Measurements from ENCODE around the gene TEX11. TPM values are rescaled to one million over a fixed set of nuclear protein-coding genes. Genes with fewer than 3 reads are reported as not detected.
"Not testable (repeated sequence)": the region's sequence is repeated elsewhere in the genome, so short reads cannot be mapped to it uniquely, and the experiment has no call there.

TEX11 gene
- total and polyA plus RNA-seq, 10 of the 15 experiments (the other 5 are each of a cell fraction or from before 2014, with no cell fraction given) = not detected

GRCh38 chrX:70755850-70756249 lies 152.7 kb downstream of the TEX11 start (continued):
- TF ChIP-seq CBFB (IDR thresholded peaks at IDR 0.05; ENCODE audit: low read depth) (no peak), CHD2 (IDR thresholded peaks at IDR 0.05; ENCODE audit: borderline replicate concordance, low read depth, low read length) (no peak), TARDBP (IDR thresholded peaks at IDR 0.05; ENCODE audit: borderline replicate concordance) (no peak)

DNA sequence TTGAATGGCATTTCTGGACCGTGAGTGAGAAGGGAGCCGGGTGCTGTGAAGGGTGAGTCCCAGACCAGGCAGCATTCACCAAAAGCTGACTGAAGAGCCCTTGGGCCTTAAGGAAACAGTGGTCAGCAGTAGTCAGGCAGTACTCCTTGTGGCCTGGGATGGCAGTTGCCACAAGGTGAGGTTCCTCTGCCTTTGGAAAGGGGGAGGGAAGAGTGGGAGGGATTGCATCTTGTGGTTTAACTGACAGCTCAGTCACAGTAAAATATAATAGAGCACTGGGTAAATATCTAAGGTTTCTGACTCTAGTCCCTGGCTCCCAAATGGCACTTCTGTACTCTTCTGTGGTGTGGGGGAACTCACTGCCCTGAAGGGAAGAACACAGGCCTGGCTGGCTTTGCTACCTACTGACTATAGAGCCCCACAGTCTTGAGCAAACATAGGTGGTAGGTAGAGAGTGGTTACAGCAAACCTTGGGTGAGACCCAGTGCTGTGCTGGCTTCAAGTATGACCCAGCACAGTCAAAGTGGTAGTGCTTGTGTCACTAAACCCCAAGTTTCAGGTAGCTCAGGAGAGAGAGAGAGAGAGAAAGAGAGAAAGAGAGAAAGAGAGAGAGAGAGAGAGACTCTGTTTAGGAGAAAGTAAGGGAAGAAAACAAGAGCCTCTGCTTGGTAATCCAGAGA lies 154.2 kb downstream of the TEX11 start:
- RAD21 ChIA-PET (ENCODE audit: unreplicated experiment) = no interaction called here
- Histone ChIP-seq H3K4me3 (no peak overlapping the region), H3K9me3 (replicated peaks; ENCODE audit: control insufficient read depth, insufficient read depth, low read length) (no peaks in the 10 kb centered on the region), H3K4me2 (ENCODE audit: control insufficient read depth, insufficient read depth) (no peak overlapping the region), H3K36me3 (ENCODE audit: control insufficient read depth in 2 of 2, insufficient read depth in 2 of 2, low read length in 1 of 2) (no peaks in the 10 kb centered on the region), H3K27ac (ENCODE audit: control insufficient read depth, insufficient read depth) (no peak overlapping the region), H3K4me1 (ENCODE audit: control insufficient read depth, insufficient read depth, low read length) (no peaks in the 10 kb centered on the region), H4K20me1 (ENCODE audit: control insufficient read depth, insufficient read depth) (no peaks in the 10 kb centered on the region), H3K27me3 (replicated peaks in 1 of 2; ENCODE audit: control insufficient read depth in 2 of 2, insufficient read depth in 2 of 2, low read length in 1 of 2) (no peaks in the 10 kb centered on the region), H3K79me2 (ENCODE audit: control insufficient read depth, insufficient read depth, low read length) (no peaks in the 10 kb centered on the region), H3K9ac (ENCODE audit: control insufficient read depth, insufficient read depth, low read length) (no peak overlapping the region), H2AFZ (ENCODE audit: control insufficient read depth, low read depth, low read length) (no peak overlapping the region)
- intact Hi-C loops (cut with micrococcal nuclease; ENCODE audit: unreplicated experiment) (no loop called here), in situ Hi-C loops (cut with MboI) (no loop called here)
- WGBS (ENCODE audit: insufficient coverage, insufficient replicate concordance, low lambda C conversion rate, missing lambda C conversion rate) = 21% methylated on average over 2 of the region's 2 CpGs
- SMC1A ChIA-PET (ENCODE audit: uncharacterized antibody, unreplicated experiment) = no interaction called here
- FAIRE-seq (no peak), ATAC-seq (no peak), DNase-seq (ENCODE audit: low read depth, low spot score) (no peak)
- no peak for TF ChIP-seq KDM1A (IDR thresholded peaks at IDR 0.05; ENCODE audit: borderline replicate concordance)
- BruUV-seq (replicated peaks) = no TSS peak
- POLR2A ChIA-PET = no interaction called here
- CTCF ChIA-PET = interaction anchor here (0.7 kb wide), 1 partner anchor 648 kb away, joined by 3 read pairs; no protein-coding TSS in a partner anchor

DNA sequence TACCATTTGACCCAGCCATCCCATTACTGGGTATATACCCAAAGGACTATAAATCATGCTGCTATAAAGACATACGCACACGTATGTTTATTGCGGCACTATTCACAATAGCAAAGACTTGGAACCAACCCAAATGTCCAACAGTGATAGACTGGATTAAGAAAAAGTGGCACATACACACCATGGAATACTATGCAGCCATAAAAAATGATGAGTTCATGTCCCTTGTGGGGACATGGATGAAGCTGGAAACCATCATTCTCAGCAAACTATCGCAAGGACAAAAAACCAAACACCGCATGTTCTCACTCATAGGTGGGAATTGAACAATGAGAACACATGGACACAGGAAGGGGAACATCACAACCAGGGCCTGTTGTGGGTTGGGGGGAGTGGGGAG lies 174.7 kb downstream of the TEX11 start:
- WGBS (ENCODE audit: insufficient coverage, insufficient replicate concordance, low lambda C conversion rate, missing lambda C conversion rate) = 97% methylated on average over 3 of the region's 5 CpGs
- H2AFZ ChIP-seq (ENCODE audit: control insufficient read depth, low read depth, low read length); H3K4me3 ChIP-seq; POLR2A ChIA-PET; DNase-seq (ENCODE audit: low read depth, low spot score); CTCF ChIA-PET; SMC1A ChIA-PET (ENCODE audit: uncharacterized antibody, unreplicated experiment); FAIRE-seq; in situ Hi-C loops (cut with MboI); H3K27me3 ChIP-seq (replicated peaks in 1 of 2; ENCODE audit: control insufficient read depth in 2 of 2, insufficient read depth in 2 of 2, low read length in 1 of 2); H3K9ac ChIP-seq (ENCODE audit: control insufficient read depth, insufficient read depth, low read length); H3K4me1 ChIP-seq (ENCODE audit: control insufficient read depth, insufficient read depth, low read length); H3K4me2 ChIP-seq (ENCODE audit: control insufficient read depth, insufficient read depth); H3K27ac ChIP-seq (ENCODE audit: control insufficient read depth, insufficient read depth); H4K20me1 ChIP-seq (ENCODE audit: control insufficient read depth, insufficient read depth); RAD21 ChIA-PET (ENCODE audit: unreplicated experiment); H3K79me2 ChIP-seq (ENCODE audit: control insufficient read depth, insufficient read depth, low read length); H3K36me3 ChIP-seq (ENCODE audit: control insufficient read depth in 2 of 2, insufficient read depth in 2 of 2, low read length in 1 of 2); BruUV-seq (replicated peaks); H3K9me3 ChIP-seq (replicated peaks; ENCODE audit: control insufficient read depth, insufficient read depth, low read length); ATAC-seq: not testable (repeated sequence)
- intact Hi-C loops (cut with micrococcal nuclease; ENCODE audit: unreplicated experiment) = loop anchor here (10.0 kb wide), 1 partner anchor 59 kb away; no protein-coding TSS in a partner anchor

DNA sequence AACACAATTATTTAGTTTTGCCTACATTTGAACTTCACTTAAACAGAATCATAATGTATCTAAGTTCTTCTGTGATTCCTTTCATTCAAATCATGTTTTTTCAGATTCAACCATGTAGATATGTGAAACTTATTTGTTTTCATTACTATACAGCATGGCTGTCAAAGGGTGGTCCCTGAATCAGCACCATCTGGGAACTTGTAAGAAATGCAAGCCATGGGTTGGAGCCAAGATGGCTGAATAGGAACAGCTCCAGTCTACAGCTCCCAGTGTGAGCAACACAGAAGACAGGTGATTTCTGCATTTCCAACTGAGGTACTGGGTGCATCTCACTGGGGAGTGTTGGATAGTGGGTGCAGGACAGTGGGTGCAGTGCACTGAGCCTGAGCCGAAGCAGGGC lies 180.6 kb downstream of the TEX11 start:
- BruUV-seq (replicated peaks) = not testable (repeated sequence)

More for the DNA sequence above, 180.6 kb downstream of the TEX11 start:
- RAD21 ChIA-PET (ENCODE audit: unreplicated experiment); H3K9ac ChIP-seq (ENCODE audit: control insufficient read depth, insufficient read depth, low read length); H4K20me1 ChIP-seq (ENCODE audit: control insufficient read depth, insufficient read depth); H3K4me3 ChIP-seq; DNase-seq (ENCODE audit: low read depth, low spot score); H3K9me3 ChIP-seq (replicated peaks; ENCODE audit: control insufficient read depth, insufficient read depth, low read length); H3K36me3 ChIP-seq (ENCODE audit: control insufficient read depth in 2 of 2, insufficient read depth in 2 of 2, low read length in 1 of 2); H3K27me3 ChIP-seq (replicated peaks in 1 of 2; ENCODE audit: control insufficient read depth in 2 of 2, insufficient read depth in 2 of 2, low read length in 1 of 2); FAIRE-seq; ATAC-seq; H3K27ac ChIP-seq (ENCODE audit: control insufficient read depth, insufficient read depth); H3K79me2 ChIP-seq (ENCODE audit: control insufficient read depth, insufficient read depth, low read length); H3K4me2 ChIP-seq (ENCODE audit: control insufficient read depth, insufficient read depth); H3K4me1 ChIP-seq (ENCODE audit: control insufficient read depth, insufficient read depth, low read length); intact Hi-C loops (cut with micrococcal nuclease; ENCODE audit: unreplicated experiment); CTCF ChIA-PET; H2AFZ ChIP-seq (ENCODE audit: control insufficient read depth, low read depth, low read length); SMC1A ChIA-PET (ENCODE audit: uncharacterized antibody, unreplicated experiment); POLR2A ChIA-PET: not testable (repeated sequence)
- in situ Hi-C loops (cut with MboI) = loop anchor here (10.0 kb wide), 1 partner anchor 57 kb away; no protein-coding TSS in a partner anchor
- 25% methylated on average over 1 of the region's 1 CpG for WGBS (ENCODE audit: insufficient coverage, insufficient replicate concordance, low lambda C conversion rate, missing lambda C conversion rate)

Data from GM12878 (cell line).